NT2/D1 (cell line): ENCODE measurements around the gene GDPD4.

Experiments used
- DNase-seq: peaks from one replicate; pipeline ENCODE4 v3.0.0-alpha.2; 2011; ENCODE audit warnings: low read depth, low spot score
- H3K27me3 ChIP-seq: 2 replicates; pipeline ENCODE4 v1.6.0; 2011; ENCODE audit warnings: mild to moderate bottlenecking; ENCODE audit not compliant: insufficient read length, insufficient read depth
- H3K36me3 ChIP-seq: 2 replicates; pipeline ENCODE4 v1.6.1; 2011; ENCODE audit warnings: mild to moderate bottlenecking, low read length, mixed read lengths; ENCODE audit not compliant: insufficient read depth, insufficient read length
- H3K4me1 ChIP-seq: 2 replicates; pipeline ENCODE4 v1.5.1; 2011; ENCODE audit not compliant: insufficient read depth, insufficient read length
- H3K4me3 ChIP-seq: 2 replicates; pipeline ENCODE4 v1.5.1; 2011; ENCODE audit warnings: low read depth; ENCODE audit not compliant: insufficient read length
- H3K9ac ChIP-seq: 2 replicates; pipeline ENCODE4 v1.6.0; 2011; ENCODE audit warnings: low read depth; ENCODE audit not compliant: insufficient read length
- H3K9me3 ChIP-seq: 2 replicates; pipeline ENCODE4 v1.5.1; 2011; ENCODE audit warnings: mild to moderate bottlenecking, low read length; ENCODE audit not compliant: insufficient read depth
- SUZ12 ChIP-seq: IDR thresholded peaks from 2 replicates; pipeline ENCODE4 v1.6.1; 2011; ENCODE audit not compliant: insufficient read length, insufficient read depth; ENCODE audit errors: extremely low read depth
- YY1 ChIP-seq: IDR thresholded peaks from 2 replicates; pipeline ENCODE4 v1.6.1; 2011; ENCODE audit not compliant: insufficient read length, insufficient read depth
- ZNF274 ChIP-seq: IDR thresholded peaks from 2 replicates; pipeline ENCODE4 v1.6.1; 2011; ENCODE audit warnings: mild to moderate bottlenecking, low read depth, low read length

GDPD4 gene

DNA sequence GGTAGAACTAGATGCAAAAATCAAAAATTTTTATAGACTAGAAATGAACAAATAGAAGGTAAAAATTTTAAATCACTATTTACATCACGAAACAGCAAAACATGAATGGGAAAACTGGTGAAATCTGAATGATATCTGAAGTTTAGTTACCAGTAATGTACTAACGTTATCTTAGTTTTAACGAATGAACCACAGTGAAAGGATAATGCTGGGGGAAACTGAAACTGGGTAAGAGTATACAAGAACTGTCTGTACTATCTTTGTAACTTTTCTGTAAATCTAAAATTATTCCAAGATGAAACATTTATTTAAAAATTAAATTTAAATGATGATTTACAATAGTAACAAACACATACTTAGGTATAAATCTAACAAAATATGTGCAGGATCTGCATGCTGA, 7.4 kb downstream of the GDPD4 start:
- Histone ChIP-seq H3K4me1 (no peaks in the 10 kb centered on the region), H3K9me3 (no peaks in the 10 kb centered on the region), H3K9ac (no peak overlapping the region), H3K27me3 (no peaks in the 10 kb centered on the region), H3K36me3 (no peaks in the 10 kb centered on the region), H3K4me3 (no peak overlapping the region)
- no peak for TF ChIP-seq SUZ12
- TF ChIP-seq ZNF274: no peak
- no peak for TF ChIP-seq YY1
- DNase-seq: no peak

DNA sequence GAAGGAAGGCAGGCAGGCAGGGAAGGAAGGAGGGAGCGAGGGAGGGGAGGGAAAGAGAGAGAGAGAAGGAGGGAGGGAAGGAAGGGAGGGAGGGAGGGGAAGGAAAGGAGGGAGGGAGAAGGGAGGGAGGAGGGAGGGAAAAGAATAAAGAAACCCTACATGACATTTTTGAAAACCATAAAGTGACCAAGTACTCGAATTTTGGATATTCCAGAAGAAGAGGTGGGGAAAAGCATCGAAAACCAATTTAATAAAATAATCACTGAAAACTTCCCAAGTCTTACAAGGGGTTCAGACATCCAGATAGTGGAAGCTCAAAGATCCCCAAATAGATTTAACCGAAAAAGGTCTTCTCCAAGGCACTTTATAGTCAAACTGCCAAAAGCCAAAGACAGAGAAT, 11.7 kb downstream of the GDPD4 start:
- no peaks in the 10 kb centered on the region for H3K4me1 ChIP-seq
- H3K36me3 ChIP-seq: no peaks in the 10 kb centered on the region
- TF ChIP-seq ZNF274 (no peak), SUZ12 (no peak), YY1 (no peak)
- no peak overlapping the region for H3K4me3 ChIP-seq
- DNase-seq: no peak
- H3K9ac ChIP-seq: no peak overlapping the region
- no peaks in the 10 kb centered on the region for H3K9me3 ChIP-seq
- no peaks in the 10 kb centered on the region for H3K27me3 ChIP-seq

DNA sequence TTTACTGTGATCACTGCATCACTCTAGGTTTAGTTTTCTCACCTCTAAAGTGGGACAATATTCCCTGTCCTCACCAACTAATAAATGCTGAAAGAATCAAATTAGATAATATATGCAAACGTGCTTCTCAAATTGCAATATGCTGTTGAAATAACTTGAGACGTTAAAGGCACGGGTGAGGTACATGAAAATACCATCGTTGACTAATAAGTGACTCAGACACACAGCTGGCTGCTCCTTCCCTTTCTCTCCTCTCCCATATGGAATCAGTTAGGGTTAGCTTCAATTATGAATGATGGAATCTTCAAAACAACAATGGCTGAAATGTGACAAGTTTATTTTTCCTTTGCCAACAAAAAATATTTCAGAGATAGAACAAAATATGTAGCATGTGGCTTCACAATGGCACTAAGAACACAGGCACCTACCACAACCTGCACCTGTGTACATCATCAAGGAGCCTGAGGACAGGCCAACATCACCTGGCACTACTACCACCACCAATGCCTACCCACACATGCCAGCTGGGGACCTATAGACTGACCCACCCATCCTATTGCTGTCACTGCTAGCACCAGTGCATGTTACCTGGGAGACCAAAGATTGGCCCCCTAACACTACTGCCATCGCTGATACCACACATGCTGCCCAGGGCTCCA, 13.7 kb downstream of the GDPD4 start:
- H3K4me3 ChIP-seq: no peak overlapping the region
- TF ChIP-seq SUZ12: no peak
- no peak for TF ChIP-seq YY1
- TF ChIP-seq ZNF274: no peak

DNA sequence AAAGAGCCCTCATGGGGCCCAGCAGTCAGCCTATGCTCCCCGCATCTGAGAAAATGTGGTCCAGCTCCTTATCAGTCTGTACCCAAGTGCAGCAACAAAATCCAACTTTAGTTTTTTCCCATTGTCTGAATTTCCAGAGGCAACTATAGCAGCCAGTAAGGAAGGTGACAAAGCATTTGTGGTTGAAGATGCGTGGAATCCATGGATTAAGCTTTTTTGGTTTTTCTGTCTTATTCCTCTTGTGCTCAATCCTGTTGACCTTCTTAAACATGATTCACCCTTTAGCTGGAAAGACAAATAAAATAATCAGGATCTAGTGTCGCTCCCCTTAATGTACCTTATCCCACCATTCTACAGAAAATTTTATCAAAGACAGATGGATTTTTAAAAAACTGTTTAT, 14.3 kb downstream of the GDPD4 start:
- H3K27me3 ChIP-seq: no peaks in the 10 kb centered on the region
- no peaks in the 10 kb centered on the region for H3K36me3 ChIP-seq
- no peak overlapping the region for H3K4me3 ChIP-seq
- H3K4me1 ChIP-seq: no peaks in the 10 kb centered on the region
- DNase-seq: no peak
- H3K9ac ChIP-seq: no peak overlapping the region
- TF ChIP-seq ZNF274: no peak
- no peak for TF ChIP-seq SUZ12
- no peak for TF ChIP-seq YY1
- no peaks in the 10 kb centered on the region for H3K9me3 ChIP-seq

More for the DNA sequence above, 13.7 kb downstream of the GDPD4 start:
- Histone ChIP-seq H3K4me1 (no peaks in the 10 kb centered on the region), H3K9me3 (no peaks in the 10 kb centered on the region), H3K27me3 (no peaks in the 10 kb centered on the region), H3K9ac (no peak overlapping the region), H3K36me3 (no peaks in the 10 kb centered on the region)
- DNase-seq: no peak

DNA sequence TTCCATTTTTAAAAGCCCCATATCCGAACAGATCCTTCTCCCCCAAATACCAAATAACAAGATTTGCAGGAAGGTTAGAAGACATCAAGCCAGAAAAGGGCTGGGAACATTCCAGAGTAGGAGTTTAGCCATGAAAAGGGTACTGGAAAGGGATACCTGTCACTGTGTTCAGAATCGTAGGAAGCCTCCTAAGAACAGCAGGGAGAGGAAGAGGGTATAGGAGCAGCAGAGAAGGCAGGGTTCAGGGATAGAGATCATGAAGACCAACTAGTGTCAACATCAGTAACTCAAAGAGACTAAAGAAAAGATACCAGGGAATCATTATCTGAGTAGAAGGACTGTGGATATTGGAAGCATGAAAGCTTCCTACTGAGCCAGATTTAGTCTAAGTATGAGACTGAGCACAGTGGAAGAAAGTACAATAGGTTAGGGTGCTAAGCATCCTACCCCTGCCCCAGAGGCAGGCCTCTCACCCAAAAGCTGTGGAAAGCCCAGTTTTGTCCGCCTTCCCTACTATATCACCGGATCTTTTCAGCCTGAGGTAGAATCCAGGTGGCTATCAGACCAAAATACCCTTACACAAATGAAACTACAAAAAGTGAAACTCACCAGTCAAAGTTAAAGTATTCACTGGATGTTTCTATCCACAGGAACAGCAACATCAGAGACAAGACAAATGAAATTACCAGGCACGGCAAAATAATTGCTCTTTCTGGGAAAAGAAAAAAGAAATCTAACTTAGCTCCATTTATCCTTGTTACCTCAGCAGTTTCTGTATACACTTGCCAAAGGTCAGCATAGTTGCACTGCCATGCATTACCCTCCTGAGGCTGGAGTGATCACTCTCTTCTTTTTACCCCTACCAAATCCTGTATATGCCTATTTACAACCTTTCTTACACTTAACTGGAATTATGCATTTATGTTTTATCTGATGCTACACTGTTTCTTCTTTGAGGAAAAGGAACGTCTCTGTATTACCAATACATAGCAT, 16.7 kb downstream of the GDPD4 start:
- H3K4me3 ChIP-seq: no peak overlapping the region
- no peak for TF ChIP-seq ZNF274
- no peak for TF ChIP-seq YY1
- no peak for TF ChIP-seq SUZ12

DNA sequence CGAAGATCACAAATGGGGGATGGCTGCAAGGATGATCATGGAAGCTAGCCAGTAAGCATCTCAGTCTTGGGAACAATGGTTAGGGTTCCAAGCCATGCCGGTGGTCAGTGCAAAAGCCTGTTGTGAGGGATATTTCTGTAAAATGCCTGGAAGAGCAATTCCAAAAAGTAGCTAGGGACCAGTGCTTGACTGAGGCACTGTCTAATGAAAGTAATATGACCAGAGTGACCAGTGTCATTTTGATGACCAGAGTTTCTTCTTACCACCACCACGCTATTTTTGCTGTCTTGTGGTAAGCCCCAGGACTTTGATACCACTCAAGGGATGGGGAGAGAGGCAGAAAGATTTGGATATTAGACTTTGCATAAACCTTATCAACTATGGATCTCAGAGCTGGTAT, 18.4 kb downstream of the GDPD4 start:
- H3K4me3 ChIP-seq: no peak overlapping the region
- H3K36me3 ChIP-seq: no peaks in the 10 kb centered on the region
- no peaks in the 10 kb centered on the region for H3K4me1 ChIP-seq
- no peak for DNase-seq
- H3K27me3 ChIP-seq: no peaks in the 10 kb centered on the region
- TF ChIP-seq SUZ12 (no peak), ZNF274 (no peak), YY1 (no peak)
- H3K9me3 ChIP-seq: no peaks in the 10 kb centered on the region
- H3K9ac ChIP-seq: no peak overlapping the region

More for the DNA sequence above, 16.7 kb downstream of the GDPD4 start:
- H3K9ac ChIP-seq: no peak overlapping the region
- no peaks in the 10 kb centered on the region for H3K27me3 ChIP-seq
- H3K4me1 ChIP-seq: no peaks in the 10 kb centered on the region
- no peak for DNase-seq
- H3K36me3 ChIP-seq: no peaks in the 10 kb centered on the region
- H3K9me3 ChIP-seq: no peaks in the 10 kb centered on the region
